HG02798 (cell line): ENCODE data around the gene FGGY.

Experiments
- ATAC-seq: cut with Tn5 transposase; IDR thresholded peaks from one replicate; pipeline ENCODE4 v1.9.1; 2021; ENCODE audit warnings: mild to moderate bottlenecking; ENCODE audit not compliant: unreplicated experiment, poor library complexity

The FGGY gene

DNA sequence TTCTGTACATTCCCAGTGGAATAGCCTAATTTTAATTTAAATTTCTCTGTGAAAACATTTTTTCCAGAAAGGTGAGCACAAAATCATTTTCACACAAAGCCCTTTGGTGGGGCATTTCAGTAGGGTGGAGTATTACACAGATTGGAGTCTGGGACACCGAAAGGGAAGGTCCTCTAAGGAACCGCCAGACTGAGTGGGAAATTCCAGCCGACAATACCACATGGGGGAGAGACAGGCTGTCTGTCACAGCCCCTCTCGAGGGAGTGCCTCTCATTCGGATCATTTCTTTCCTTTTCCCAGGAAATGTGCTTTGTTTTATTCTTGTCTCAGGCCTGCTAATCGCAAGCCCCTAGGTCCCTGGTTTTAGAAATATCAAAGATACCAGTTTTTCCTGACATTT lies 367.3 kb downstream of the FGGY start:
- ATAC-seq: no peak

DNA sequence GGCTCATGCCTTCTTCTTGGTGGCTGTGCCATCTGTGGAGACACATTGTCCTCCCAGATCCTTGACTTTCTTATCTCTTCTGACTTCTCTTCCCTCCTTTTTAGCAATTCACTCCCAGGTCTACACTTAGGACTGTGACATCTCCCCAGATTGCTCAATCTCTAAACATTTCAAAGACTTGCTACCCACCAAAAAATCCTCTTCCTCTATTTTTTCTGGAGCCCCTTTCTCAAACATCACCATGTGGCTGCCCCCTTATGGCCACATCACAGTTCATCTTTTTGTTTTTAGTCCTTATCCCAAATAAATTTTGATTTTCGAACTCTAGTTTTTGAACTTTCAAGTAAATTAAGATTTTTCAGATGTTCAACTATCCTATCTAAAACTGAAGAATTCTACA lies 369.2 kb downstream of the FGGY start:
- no peak for ATAC-seq

DNA sequence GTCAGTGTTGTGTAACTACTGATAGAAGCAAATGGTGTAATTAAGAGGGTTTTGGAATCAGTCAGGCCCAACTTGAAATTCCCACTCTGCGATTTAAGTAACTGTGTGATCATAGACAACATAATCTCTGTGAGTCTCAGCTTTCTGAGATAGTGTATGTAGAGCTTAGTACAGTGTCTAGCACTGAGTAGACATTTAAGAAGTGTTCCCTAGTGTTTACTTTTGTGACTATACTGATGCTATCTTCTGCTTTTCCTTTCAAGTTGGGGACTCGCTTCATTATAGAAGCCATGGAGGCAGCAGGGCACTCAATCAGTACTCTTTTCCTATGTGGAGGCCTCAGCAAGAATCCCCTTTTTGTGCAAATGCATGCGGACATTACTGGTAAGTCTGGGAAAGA lies 370.1 kb downstream of the FGGY start:
- no peak for ATAC-seq

DNA sequence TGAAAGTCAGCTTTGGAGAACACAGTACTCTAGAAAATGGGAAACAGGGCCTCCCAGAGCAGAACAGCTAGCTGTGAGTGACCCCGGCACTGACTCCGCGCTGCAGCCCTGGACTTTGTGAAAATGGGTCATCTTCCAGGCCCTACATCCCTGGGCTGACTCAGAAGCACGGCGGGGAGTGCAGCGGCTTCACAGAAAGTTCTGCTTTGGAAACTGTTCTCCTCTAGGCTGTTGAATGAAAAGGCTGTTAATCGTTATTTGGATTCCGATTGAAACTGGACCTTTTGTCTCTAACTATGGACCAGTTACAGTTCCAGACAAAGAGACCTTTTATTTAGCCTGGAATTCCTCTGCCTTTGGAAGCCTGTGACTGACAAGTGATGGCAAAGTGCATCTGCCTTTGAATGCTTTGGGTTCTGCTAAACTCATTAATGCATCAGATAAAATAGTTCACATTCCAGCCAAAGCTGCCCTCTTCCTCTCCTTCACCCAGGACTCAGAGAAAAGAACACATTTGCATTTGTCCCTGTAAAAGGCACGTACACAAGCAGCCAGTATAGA lies 372.9 kb downstream of the FGGY start:
- ATAC-seq: no peak

DNA sequence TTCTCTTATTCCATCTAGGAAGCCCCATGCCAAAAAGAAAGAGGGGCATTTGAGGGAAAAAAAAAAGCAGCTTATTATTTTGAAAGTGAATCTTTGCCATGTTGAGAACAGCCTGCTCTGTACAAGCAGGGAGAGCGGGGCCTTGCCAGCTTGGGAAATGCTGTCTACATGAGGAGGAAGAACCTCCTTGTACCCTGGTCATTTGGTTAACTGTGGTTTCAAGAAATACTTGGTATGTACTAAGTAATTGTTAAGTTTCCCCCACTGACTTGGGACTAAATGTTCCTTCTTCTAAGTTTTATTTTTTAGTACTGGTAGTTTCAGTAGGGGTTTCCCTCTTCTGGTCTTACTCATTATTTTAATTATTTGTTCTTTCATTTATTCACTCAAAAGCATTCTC lies 373.8 kb downstream of the FGGY start:
- no peak for ATAC-seq

DNA sequence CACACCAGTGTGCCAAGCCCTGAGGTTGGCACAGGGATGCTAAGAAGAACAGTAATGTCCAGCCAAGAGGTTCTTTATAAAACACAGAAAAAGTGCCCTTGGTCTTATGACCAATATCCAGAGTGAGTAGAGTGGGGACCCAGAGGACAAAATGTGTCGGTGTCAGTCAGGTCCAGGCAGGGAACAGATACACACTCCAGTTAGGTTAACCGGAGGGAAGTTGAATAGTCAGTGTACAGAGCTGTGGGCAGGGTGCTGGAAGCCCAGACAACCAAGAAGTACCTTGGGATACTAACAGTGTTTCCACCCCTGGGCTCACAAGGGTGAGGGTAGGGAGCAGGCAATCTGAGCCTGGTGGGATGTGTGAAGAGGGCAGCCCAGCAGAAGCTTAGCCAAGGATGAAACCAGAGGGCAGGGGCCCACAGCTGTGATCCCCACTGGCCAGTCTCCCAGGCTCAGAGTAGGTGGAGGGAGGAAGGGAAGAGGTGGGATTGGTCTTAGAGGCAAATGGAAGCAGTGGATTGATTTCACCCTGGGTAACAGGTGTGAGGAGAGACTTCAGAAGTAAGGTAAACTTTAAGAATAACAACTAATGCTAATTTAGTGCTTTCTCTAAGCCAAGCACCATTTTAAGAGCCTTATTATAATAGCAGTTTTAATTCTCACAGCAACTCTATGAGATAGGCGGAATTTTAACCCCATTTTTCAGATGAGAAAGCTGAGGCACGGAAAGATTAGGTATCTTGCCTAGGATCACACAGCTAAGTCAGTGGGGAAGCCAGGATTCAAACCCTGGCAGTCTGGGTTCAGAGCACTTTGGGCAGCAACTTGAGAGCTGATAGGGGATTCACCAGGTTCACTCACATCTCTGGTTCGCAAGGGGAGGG lies 374.4 kb downstream of the FGGY start:
- ATAC-seq: no peak

DNA sequence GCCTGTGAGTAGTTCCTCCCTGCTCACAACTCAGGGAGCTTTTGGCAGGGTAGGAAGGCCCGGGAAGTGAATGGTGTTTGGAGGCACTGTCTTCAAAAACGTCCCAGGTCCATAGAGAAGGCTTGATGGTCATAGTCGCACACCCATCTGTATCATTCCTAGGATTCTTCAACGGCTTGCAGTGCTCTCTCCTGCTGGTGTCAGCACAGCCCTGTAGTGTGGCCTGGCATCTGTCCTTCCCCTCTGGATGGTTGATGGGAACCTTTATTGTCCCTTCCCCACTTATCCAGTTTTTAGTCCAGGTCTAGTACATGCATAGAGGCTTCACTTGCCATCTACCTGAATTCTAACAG lies 375.0 kb downstream of the FGGY start:
- ATAC-seq: no peak

DNA sequence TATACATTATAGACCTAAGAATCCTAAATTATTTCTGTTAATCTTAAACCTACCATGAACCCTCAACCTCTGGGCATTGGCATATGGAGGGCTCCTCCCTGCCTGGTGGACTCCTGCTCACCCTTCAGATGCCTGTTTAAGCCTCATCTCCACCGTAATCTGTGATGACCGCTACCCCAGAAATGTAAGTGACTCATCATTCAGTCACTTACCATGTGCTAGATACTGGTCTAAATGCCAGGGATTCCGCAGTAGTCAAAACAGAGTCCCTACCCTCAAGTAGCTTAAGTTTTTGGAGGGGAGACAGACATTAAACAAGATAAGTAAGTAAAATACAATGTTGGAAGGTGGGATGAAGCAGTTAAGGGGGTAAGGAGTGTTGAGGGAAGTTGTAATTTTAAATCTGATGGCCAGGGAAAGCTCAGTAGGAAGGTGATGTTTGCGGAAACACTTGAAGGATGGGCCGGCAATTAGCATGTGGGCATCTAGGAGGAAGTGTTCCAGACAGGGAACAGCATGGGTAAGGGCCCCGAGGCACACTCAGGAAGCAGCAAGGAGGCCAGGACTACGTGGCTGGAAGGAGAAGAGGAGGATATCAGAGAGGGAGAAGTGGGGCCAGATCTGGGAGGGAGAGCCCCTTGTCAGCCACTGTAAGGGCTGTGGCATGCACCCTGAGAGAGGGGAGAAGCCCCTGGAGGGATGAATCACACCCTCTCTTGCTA lies 376.1 kb downstream of the FGGY start:
- ATAC-seq: no peak

DNA sequence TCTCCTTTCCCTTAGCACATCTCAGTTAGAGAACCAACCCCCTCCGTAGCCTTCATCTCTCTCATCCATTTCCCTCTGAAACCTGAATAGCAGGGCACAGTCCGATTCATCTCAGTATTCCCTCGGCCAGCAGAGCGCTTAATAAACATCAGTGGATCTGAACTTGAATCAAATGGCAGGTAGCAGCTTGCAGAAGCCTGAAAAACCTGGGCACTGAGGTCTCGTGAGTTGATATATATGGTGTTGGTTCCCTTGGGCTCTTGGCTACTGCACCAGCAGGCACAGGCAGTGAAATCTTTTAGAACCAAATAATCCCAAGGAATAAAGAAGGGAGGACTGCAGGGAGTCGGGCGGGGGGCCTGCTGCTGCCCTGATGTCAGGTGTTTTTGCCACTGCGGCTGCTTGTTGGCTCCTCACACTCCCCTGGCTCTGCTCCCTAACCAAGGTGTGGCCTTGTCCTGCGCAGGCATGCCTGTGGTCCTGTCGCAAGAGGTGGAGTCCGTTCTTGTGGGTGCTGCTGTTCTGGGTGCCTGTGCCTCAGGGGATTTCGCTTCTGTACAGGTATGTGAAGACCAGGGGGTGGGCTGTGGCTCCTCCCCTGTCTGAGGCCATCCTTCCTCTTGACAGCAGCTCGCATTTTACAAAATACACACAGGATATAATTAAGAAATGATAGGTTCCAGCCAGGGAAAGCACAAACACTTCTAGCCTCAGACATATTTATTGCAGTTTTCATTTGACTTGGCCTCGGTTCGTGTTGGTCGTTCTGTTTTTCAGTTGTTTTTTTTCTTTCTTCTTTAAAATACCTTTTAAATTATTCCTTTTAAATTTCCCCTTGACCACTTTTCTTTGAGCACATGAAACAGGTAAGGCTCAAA lies 376.9 kb downstream of the FGGY start:
- no peak for ATAC-seq

DNA sequence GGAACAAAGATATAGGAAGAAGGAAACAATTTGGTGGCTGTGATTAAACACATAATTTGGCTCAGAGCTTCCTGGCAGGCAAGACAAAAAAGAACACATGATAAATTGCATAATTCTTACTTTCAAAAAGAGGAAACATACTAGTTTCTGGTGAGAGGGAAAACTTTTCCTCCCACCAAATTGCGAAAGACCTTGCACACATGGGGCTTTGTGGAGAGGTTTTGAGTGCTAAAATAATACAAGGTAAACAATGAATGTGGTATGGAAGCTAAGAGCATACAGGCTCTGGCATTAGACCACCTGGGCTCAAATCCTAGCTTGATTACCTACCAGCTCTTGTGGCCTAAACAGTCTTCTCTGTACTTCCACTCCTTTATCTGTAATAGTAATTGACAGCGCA lies 377.7 kb downstream of the FGGY start:
- no peak for ATAC-seq

DNA sequence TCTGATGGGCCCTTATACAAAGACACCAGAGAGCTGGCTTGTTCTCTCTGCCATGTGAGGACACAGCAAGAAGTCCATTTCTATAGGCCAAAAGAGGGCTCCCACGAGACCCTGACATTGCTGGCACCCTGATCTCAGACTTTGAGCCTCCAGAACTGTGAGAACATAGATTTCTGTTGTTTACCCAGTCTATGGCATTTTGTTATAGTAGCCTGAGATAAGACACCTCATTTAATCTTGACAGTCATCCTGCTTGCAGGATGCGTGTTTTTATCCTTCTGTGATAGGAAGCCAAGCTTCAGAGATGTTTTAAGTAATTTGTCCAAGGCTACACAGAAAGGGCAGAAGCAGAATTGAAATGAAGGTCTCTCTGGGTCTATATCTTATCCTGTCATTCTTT lies 379.0 kb downstream of the FGGY start:
- no peak for ATAC-seq

DNA sequence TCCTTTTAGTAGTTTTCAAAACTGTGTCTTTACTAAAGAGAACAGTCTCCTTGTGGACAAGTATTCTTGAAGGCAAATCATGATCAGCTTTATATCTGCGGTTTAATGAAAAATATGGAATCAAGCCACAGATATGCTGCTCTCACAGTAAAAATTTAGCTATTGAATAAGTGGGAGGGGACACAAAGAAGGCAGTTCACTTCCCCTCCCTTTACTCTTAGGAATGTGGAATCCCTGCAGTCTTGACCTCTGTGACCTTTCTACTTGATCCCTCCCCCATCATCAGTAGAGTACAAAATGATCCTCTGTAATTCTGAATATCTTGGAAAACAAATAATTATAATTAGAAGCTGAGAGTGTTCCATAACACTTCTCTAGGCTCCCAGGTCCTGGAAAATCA lies 381.1 kb downstream of the FGGY start:
- no peak for ATAC-seq

DNA sequence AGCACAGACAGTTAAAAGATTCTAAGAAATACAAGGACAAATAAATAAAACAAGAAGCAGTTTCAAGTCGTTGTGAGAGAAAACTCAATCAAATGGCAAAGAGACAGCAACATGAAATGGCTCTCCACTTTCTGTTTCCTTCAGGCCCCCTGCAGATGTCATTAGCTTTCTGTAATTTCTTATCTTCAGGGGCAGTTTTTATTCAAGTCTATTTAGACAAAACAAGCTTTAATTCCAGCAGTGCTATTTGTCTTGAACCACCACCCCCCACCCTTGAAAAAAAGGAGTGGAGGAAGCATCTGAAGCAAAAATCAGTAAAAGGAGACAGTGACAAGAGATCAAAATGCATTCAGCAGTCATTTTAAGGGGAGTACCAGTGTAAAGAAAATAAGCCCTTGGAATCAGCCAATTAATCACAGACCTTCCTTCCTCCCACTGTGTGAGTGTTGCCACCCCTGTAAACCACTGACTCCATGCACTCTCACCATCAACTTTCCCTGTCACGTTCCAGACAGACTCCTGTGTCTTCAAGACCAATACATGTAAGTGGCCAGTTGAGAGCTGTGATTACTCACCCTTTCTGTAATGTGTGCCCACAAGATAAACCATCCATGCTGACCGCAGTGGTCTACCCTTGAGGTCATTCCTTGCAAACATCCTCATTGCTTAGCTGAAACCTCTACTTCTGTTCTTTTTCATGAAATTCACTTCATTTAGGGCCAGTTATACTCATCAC lies 381.8 kb downstream of the FGGY start:
- no peak for ATAC-seq

DNA sequence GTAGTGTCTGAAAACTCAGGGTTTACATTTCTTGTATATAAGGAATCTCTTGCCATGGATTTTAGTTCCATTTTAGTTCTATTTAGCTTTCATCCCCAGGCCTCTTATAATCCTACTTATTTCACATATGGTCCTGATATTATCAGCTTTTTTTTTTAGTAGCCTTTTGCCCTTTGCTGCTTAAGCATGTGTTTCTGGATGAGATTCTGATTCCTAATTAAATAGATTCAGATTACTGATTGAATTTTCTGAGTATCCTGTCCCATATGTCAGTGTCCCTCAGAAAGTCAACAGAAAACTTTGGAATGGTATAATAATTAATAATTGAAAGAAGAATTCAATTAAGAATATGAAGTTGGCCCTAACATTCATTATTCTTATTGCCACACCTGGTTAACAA lies 383.1 kb downstream of the FGGY start:
- ATAC-seq: no peak

DNA sequence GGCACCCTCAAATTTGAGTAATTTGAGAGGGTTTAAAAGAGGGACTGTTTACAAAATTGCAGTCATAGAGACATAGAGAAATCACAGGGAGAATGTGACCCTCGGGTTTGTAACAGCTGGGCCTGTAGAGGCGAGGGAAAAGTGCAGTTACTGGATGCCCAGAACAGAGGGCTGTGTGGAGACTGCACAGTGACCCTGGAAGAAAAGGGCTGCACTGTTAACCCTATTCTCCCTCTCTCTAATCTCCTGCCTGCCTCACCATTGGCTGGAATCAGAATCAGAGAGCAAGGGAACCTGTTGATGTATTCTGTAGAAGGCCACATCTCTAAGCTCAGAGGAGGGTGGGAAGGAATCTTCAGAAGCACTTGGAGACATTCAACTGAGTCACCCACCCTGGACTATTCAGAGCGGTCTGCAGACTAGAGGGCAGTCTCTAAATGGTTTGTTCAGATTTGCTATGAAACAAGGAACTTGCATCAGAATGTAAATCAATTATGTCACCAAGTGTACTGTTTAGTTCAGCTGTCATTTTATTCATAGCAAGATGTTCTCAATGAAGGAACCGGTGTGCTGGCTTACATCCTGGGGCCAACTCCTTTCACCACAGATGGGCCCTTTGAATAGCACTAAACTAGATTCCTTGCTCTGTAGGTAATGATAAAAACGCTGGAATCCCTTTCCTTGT lies 385.6 kb downstream of the FGGY start:
- no peak for ATAC-seq

DNA sequence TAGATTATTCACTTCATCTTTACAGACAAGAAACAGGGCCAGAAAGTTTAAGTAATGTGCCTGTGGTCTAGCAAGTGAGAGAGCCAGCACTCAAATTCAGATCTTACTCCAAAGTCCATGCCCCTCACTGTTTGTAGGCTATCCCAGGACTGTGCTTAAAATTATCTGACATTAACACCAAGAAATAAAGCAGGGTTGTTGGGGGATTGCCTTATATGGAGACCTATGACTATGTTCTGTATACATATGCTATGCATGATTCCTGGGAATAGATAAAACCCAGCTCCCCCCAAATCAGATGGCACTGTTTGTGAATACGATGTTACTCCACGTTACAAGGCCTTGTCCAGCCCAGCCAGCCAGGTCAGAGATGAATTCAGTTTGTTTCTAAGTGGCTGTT lies 386.3 kb downstream of the FGGY start:
- ATAC-seq: no peak

DNA sequence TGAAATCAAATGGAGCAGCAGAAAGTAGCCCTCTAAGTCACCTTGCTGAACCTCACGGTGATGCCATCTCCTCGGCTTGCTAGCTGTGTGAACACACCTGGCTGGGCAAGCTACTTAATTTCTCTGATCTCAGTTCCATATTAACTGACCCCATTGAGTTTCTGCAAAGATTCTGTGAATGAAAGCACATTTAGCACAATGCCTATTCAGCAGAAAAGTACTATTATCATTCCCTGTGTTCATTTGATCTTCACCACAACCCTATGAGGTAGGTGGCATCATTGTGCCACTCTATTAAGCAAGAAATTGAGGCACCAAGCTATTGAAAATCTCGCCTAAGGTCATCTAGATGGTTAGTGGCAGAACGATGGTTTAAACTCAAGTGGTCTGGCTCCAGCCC lies 387.8 kb downstream of the FGGY start:
- ATAC-seq: no peak

DNA sequence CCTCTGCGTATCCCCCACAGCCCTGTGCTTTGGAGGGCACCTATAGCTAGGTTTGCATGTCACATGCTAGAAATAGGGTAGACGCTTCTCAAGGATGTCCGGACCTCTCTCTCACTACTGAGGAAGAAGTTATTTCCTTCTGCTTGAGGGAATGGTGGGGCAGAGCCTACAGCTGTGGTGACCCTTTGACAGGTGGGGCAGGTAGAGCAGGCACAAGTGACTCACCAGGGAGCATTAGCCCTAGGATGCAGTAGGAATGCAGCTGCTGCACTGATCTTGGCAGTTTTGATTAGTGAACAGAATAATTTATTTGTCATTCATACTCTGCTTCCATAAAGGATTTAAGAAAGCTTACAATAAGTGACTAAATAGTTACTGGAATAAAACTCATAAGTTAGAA lies 388.2 kb downstream of the FGGY start:
- ATAC-seq: no peak

DNA sequence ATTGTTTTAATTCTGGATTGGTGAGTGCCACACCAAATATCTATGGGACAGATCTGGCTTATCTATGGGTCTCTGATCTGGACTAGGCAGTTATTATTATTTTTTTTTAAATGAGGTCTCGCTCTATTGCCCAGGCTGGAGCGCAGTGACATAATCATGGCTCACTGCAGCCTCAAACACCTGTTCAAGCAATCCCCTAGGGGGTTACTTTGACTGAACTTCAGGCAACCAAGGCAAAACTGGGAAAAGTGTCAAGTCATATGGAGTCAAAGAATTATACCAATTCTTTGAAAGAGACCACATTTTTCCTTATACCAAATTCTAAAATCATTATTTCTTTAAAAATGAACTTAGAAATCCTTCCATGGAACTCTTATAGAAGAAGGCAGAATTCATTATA lies 388.8 kb downstream of the FGGY start:
- no peak for ATAC-seq
